Parathyroid adenoma (tissue), 2 donors: ENCODE data around the gene IFFO2.

ENCODE experiments used
- H2AFZ ChIP-seq: fragments of 300-600 bp; sonication (generic); one replicate; pipeline ENCODE4 v1.7.0; 2017; ENCODE audit warnings: antibody characterized with exemption, mild to moderate bottlenecking
- H3K27ac ChIP-seq: fragments of 300-600 bp; sonication (generic); one replicate; pipeline ENCODE4 v1.7.0; 2017
- H3K27me3 ChIP-seq: fragments of 300-600 bp; sonication (generic); one replicate; pipeline ENCODE4 v1.7.0; 2017; ENCODE audit warnings: low read length; ENCODE audit not compliant: control insufficient read depth, insufficient read depth
- H3K36me3 ChIP-seq: fragments of 300-600 bp; sonication (generic); one replicate; pipeline ENCODE4 v1.7.0; 2017; ENCODE audit warnings: low read length; ENCODE audit not compliant: control insufficient read depth, insufficient read depth
- H3K4me1 ChIP-seq: fragments of 300-600 bp; sonication (generic); one replicate; pipeline ENCODE4 v1.7.0; 2017; ENCODE audit warnings: control low read depth
- H3K4me2 ChIP-seq: fragments of 300-600 bp; sonication (generic); one replicate; pipeline ENCODE4 v1.7.0; 2017; ENCODE audit warnings: low read length
- H3K4me3 ChIP-seq: fragments of 300-600 bp; sonication (generic); one replicate; pipeline ENCODE4 v1.7.0; 2017; ENCODE audit warnings: low read depth, low read length
- H3K79me2 ChIP-seq: fragments of 300-600 bp; sonication (generic); one replicate; pipeline ENCODE4 v1.7.0; 2017; ENCODE audit warnings: control low read depth
- H3K9ac ChIP-seq: fragments of 300-600 bp; sonication (generic); one replicate; pipeline ENCODE4 v1.7.0; 2017; ENCODE audit warnings: mild to moderate bottlenecking
- H3K9me3 ChIP-seq: fragments of 300-600 bp; sonication (generic); one replicate; pipeline ENCODE4 v1.7.0; 2017; ENCODE audit warnings: low read length; ENCODE audit not compliant: control insufficient read depth
- CTCF ChIP-seq: fragments of 300-600 bp; sonication (generic); IDR thresholded peaks from one replicate; pipeline ENCODE4 v1.7.0; 2017; ENCODE audit warnings: antibody characterized with exemption, mild to moderate bottlenecking
- donor health status: primary hyperparathyroidism.

IFFO2 gene

GRCh38 chr1:18879791-18880309 is 76.6 kb downstream of the IFFO2 start:
- H3K79me2 ChIP-seq: no peaks in the 10 kb centered on the region
- TF ChIP-seq CTCF: no peak

GRCh38 chr1:18879215-18879790 is 77.2 kb downstream of the IFFO2 start:
- Histone ChIP-seq H3K4me3 (no peak overlapping the region), H3K4me1 (no peaks in the 10 kb centered on the region), H3K9me3 (no peaks in the 10 kb centered on the region), H3K27me3 (no peaks in the 10 kb centered on the region), H3K9ac (no peak overlapping the region), H3K36me3 (no peaks in the 10 kb centered on the region), H3K79me2 (no peaks in the 10 kb centered on the region), H2AFZ (no peak overlapping the region), H3K4me2 (no peak overlapping the region), H3K27ac (no peak overlapping the region)
- TF ChIP-seq CTCF: no peak

More at GRCh38 chr1:18879791-18880309, 76.6 kb downstream of the IFFO2 start:
- Histone ChIP-seq H3K27ac (no peak overlapping the region), H3K4me1 (no peaks in the 10 kb centered on the region), H3K4me2 (no peak overlapping the region), H3K4me3 (no peak overlapping the region), H3K9ac (no peak overlapping the region), H3K27me3 (no peaks in the 10 kb centered on the region), H3K36me3 (no peaks in the 10 kb centered on the region), H3K9me3 (no peaks in the 10 kb centered on the region), H2AFZ (no peak overlapping the region)

GRCh38 chr1:18878538-18879214 is 77.8 kb downstream of the IFFO2 start:
- Histone ChIP-seq H3K27me3 (no peaks in the 10 kb centered on the region), H3K9ac (no peak overlapping the region), H3K79me2 (no peaks in the 10 kb centered on the region), H3K4me2 (no peak overlapping the region), H3K4me1 (no peaks in the 10 kb centered on the region), H3K36me3 (no peaks in the 10 kb centered on the region), H3K27ac (no peak overlapping the region), H2AFZ (no peak overlapping the region), H3K9me3 (no peaks in the 10 kb centered on the region), H3K4me3 (no peak overlapping the region)
- TF ChIP-seq CTCF: no peak

- no peak overlapping the region for H3K27ac ChIP-seq
- no peak for TF ChIP-seq CTCF
- H3K27me3 ChIP-seq: no peaks in the 10 kb centered on the region
Measured at GRCh38 chr1:18877282-18877681, 79.2 kb downstream of the IFFO2 start.

More at GRCh38 chr1:18877282-18877681, 79.2 kb downstream of the IFFO2 start:
- Histone ChIP-seq H3K4me1 (no peaks in the 10 kb centered on the region), H2AFZ (no peak overlapping the region), H3K79me2 (no peaks in the 10 kb centered on the region), H3K9me3 (no peaks in the 10 kb centered on the region), H3K4me3 (no peak overlapping the region), H3K9ac (no peak overlapping the region), H3K4me2 (no peak overlapping the region), H3K36me3 (no peaks in the 10 kb centered on the region)
